ENCODE measurements around the gene TUSC2.
A peak's percentile ranks its signal among the peaks of the same experiment; 100 is the strongest.

DNA sequence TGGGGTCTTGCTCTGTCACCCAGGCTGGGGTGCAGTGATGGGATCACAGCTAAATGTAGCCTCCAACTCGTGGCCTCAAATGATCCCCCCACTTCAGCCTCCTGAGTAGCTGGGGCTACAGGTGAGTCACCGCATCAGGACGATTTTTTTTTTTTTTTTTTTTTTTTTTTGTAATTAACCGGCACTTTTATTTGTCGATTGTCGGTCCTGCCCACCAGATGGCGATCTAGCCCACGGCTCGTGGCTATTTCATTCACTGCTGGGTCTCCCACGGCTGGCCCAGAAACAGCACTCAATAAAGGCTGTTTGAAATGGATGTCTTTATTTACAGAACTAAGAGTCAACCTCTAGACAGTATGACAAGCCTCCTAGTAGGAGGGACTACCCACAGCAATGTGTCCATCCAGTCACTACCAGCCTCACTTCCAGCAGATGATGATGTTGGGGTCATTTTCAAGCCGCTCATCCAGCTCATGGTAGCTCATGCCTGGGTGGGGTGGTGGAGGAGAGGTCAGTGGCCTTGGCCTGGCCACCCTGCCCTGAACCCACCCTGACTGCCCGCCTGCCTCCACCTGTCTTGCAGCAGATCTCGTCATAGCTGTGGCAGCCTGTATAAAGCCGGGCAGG lies 19.3 kb upstream of the TUSC2 start:
- TF ChIP-seq, protein P1, sequence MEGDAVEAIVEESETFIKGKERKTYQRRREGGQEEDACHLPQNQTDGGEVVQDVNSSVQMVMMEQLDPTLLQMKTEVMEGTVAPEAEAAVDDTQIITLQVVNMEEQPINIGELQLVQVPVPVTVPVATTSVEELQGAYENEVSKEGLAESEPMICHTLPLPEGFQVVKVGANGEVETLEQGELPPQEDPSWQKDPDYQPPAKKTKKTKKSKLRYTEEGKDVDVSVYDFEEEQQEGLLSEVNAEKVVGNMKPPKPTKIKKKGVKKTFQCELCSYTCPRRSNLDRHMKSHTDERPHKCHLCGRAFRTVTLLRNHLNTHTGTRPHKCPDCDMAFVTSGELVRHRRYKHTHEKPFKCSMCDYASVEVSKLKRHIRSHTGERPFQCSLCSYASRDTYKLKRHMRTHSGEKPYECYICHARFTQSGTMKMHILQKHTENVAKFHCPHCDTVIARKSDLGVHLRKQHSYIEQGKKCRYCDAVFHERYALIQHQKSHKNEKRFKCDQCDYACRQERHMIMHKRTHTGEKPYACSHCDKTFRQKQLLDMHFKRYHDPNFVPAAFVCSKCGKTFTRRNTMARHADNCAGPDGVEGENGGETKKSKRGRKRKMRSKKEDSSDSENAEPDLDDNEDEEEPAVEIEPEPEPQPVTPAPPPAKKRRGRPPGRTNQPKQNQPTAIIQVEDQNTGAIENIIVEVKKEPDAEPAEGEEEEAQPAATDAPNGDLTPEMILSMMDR (IDR thresholded peaks at IDR 0.05; ENCODE audit: insufficient read depth, low read length), result peak; percentile 23
- TF ChIP-seq GABPA (IDR thresholded peaks at IDR 0.05; ENCODE audit: low read depth) (no peak), POLR2AphosphoS5 (IDR thresholded peaks at IDR 0.05; ENCODE audit: low read depth) (no peak), SPI1 (IDR thresholded peaks at IDR 0.05; ENCODE audit: borderline replicate concordance, low read depth) (no peak)
- TF ChIP-seq, protein P2, sequence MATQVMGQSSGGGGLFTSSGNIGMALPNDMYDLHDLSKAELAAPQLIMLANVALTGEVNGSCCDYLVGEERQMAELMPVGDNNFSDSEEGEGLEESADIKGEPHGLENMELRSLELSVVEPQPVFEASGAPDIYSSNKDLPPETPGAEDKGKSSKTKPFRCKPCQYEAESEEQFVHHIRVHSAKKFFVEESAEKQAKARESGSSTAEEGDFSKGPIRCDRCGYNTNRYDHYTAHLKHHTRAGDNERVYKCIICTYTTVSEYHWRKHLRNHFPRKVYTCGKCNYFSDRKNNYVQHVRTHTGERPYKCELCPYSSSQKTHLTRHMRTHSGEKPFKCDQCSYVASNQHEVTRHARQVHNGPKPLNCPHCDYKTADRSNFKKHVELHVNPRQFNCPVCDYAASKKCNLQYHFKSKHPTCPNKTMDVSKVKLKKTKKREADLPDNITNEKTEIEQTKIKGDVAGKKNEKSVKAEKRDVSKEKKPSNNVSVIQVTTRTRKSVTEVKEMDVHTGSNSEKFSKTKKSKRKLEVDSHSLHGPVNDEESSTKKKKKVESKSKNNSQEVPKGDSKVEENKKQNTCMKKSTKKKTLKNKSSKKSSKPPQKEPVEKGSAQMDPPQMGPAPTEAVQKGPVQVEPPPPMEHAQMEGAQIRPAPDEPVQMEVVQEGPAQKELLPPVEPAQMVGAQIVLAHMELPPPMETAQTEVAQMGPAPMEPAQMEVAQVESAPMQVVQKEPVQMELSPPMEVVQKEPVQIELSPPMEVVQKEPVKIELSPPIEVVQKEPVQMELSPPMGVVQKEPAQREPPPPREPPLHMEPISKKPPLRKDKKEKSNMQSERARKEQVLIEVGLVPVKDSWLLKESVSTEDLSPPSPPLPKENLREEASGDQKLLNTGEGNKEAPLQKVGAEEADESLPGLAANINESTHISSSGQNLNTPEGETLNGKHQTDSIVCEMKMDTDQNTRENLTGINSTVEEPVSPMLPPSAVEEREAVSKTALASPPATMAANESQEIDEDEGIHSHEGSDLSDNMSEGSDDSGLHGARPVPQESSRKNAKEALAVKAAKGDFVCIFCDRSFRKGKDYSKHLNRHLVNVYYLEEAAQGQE (IDR thresholded peaks at IDR 0.05; ENCODE audit: insufficient replicate concordance, low read depth), result no peak

Measured in HL-60 (cell line).